A673 (cell line): ENCODE measurements around the gene DOCK4. TPM values are rescaled to one million over a fixed set of nuclear protein-coding genes. Genes with fewer than 3 reads are reported as not detected.

Source experiments
- Bru-seq: library from RNA; stranded (reverse); fragments of 400-500 nt; gene quantifications from one replicate; lab custom pipeline; 2021; lab: Mats Ljungman, UMichigan
- BruChase-seq, 2 experiments: library from RNA; stranded (reverse); fragments of 400-500 nt; gene quantifications; one replicate each; lab custom pipeline; 2021; lab: Mats Ljungman, UMichigan
- BruUV-seq: library from RNA; stranded (reverse); fragments of 400-500 nt; replicated peaks from 2 replicates; lab custom pipeline; 2021; lab: Mats Ljungman, UMichigan
- CTCF ChIA-PET: fragments of 300-600 bp; sonication (Branson Sonifier 250); formaldehyde crosslinking; loops from one replicate; lab custom pipeline; 2022; ENCODE audit warnings: antibody characterized with exemption; lab: Charles Lee
- POLR2A ChIA-PET: fragments of 300-600 bp; sonication (Branson Sonifier 250); formaldehyde crosslinking; loops from one replicate; lab custom pipeline; 2022; ENCODE audit warnings: antibody characterized with exemption; ENCODE audit not compliant: low non-redundant PET; lab: Charles Lee
- DNase-seq: peaks from one replicate; pipeline ENCODE4 v3.0.0-alpha.2; 2015; ENCODE audit warnings: low spot score
- H3K27ac ChIP-seq: fragments of 200-600 bp; sonication (generic); 2 replicates; pipeline ENCODE4 v1.5.1; 2016; ENCODE audit warnings: mixed run types, low read depth, mild to moderate bottlenecking, mixed read lengths, antibody characterized with exemption, low read length; ENCODE audit not compliant: poor library complexity, severe bottlenecking
- H3K27me3 ChIP-seq: fragments of 200-600 bp; sonication (generic); replicated peaks from 2 replicates; pipeline ENCODE4 v1.6.1; 2017; ENCODE audit warnings: mixed run types, low read depth, mild to moderate bottlenecking, mixed read lengths, antibody characterized with exemption, low read length; ENCODE audit not compliant: insufficient read depth, poor library complexity
- H3K36me3 ChIP-seq: fragments of 200-600 bp; sonication (generic); 2 replicates; pipeline ENCODE4 v1.6.1; 2016; ENCODE audit warnings: mixed run types, mild to moderate bottlenecking, mixed read lengths, antibody characterized with exemption, low read length; ENCODE audit not compliant: insufficient read depth, poor library complexity, severe bottlenecking
- H3K4me1 ChIP-seq: fragments of 200-600 bp; sonication (generic); 2 replicates; pipeline ENCODE4 v1.6.1; 2017; ENCODE audit warnings: mixed run types, mild to moderate bottlenecking, mixed read lengths, antibody characterized with exemption, low read length; ENCODE audit not compliant: insufficient read depth, poor library complexity, severe bottlenecking
- H3K4me3 ChIP-seq: fragments of 200-600 bp; sonication (generic); 2 replicates; pipeline ENCODE4 v1.5.1; 2016; ENCODE audit warnings: low read depth, mixed run types, mild to moderate bottlenecking, mixed read lengths, low read length; ENCODE audit not compliant: poor library complexity, severe bottlenecking
- H3K9me3 ChIP-seq: fragments of 200-600 bp; sonication (generic); 2 replicates; pipeline ENCODE4 v1.6.1; 2016; ENCODE audit warnings: mixed run types, low read depth, mild to moderate bottlenecking, mixed read lengths, antibody characterized with exemption, low read length; ENCODE audit not compliant: poor library complexity, severe bottlenecking
- EZH2 ChIP-seq: fragments of 200-600 bp; sonication (generic); IDR thresholded peaks from 2 replicates; pipeline ENCODE4 v1.6.1; 2017; ENCODE audit warnings: borderline replicate concordance, low read depth, mild to moderate bottlenecking, mixed read lengths, antibody characterized with exemption, low read length; ENCODE audit not compliant: poor library complexity, severe bottlenecking
- intact Hi-C: fragments of 100-400 bp; cut with micrococcal nuclease; formaldehyde crosslinking; loops from one replicate; pipeline ENCODE4 v1.10.0; 2022; ENCODE audit not compliant: unreplicated experiment
- long read RNA-seq: library from polyadenylated mRNA; stranded (forward); transcript quantifications from one replicate; pipeline ENCODE4 v2.0.0, GENCODE V29; 2022
- total RNA-seq: library from RNA; stranded (reverse); gene quantifications from 2 replicates; pipeline ENCODE4 v1.2.3, GENCODE V29; 2021
- TF ChIP-seq, protein P1 (sequence below): fragments of 300-800, 200-600 bp; sonication (generic); conservative IDR thresholded peaks from 2 replicates; pipeline ENCODE4 v1.5.1; 2017; ENCODE audit warnings: low read depth, mild to moderate bottlenecking, antibody characterized with exemption, low read length, moderate library complexity, mixed read lengths

DOCK4 gene
- total RNA-seq = 21.0 and 28.5 TPM in 2 replicates
- Bru-seq, nascent RNA = percentile 71 among the genes with signal in this experiment
- percentile 65 among the genes with signal in this experiment for BruChase-seq, experiment 1, labeled RNA remaining after a 2-hour chase
- BruChase-seq, experiment 2, labeled RNA remaining after a 6-hour chase = percentile 63 among the genes with signal in this experiment
- long read RNA-seq, partial matches to known transcripts = 11 of 13 reads
- long read RNA-seq, other reads (novel, unspliced or antisense) = 2 of 13 reads

GRCh38 chr7:112206238-112206990 is at the start of gene DOCK4, which contains the start of gene ZNF277:
Gene DOCK4 (minus strand): TSS chr7:112206399. CDS start chr7:112206138, 261 bp downstream.
Gene ZNF277 (plus strand): TSS chr7:112206695. CDS start chr7:112206717, 22 bp downstream.
- BruUV-seq = no TSS peak
- Histone ChIP-seq H3K4me1 (peaks cover 17% of the 10 kb centered on the region), H3K27ac (peak within 1 kb of the TSS; percentile 85), H3K4me3 (peak within 1 kb of the TSS; percentile 96), H3K36me3 (no peaks in the 10 kb centered on the region), H3K27me3 (no peaks in the 10 kb centered on the region), H3K9me3 (no peaks in the 10 kb centered on the region)
- ChIA-PET CTCF (no interaction called here), POLR2A (interaction anchor here (0.6 kb wide), 1 partner anchor 204 kb away, joined by 5 read pairs; no protein-coding TSS in a partner anchor)
- intact Hi-C loops = loop anchor here (2.0 to 10.0 kb wide), 4 partner anchors 124 to 454 kb away; no protein-coding TSS in a partner anchor
- peak; percentile 100 for DNase-seq
- TF ChIP-seq, protein P1, sequence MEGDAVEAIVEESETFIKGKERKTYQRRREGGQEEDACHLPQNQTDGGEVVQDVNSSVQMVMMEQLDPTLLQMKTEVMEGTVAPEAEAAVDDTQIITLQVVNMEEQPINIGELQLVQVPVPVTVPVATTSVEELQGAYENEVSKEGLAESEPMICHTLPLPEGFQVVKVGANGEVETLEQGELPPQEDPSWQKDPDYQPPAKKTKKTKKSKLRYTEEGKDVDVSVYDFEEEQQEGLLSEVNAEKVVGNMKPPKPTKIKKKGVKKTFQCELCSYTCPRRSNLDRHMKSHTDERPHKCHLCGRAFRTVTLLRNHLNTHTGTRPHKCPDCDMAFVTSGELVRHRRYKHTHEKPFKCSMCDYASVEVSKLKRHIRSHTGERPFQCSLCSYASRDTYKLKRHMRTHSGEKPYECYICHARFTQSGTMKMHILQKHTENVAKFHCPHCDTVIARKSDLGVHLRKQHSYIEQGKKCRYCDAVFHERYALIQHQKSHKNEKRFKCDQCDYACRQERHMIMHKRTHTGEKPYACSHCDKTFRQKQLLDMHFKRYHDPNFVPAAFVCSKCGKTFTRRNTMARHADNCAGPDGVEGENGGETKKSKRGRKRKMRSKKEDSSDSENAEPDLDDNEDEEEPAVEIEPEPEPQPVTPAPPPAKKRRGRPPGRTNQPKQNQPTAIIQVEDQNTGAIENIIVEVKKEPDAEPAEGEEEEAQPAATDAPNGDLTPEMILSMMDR = no peak
- TF ChIP-seq EZH2 = no peak

DNA sequence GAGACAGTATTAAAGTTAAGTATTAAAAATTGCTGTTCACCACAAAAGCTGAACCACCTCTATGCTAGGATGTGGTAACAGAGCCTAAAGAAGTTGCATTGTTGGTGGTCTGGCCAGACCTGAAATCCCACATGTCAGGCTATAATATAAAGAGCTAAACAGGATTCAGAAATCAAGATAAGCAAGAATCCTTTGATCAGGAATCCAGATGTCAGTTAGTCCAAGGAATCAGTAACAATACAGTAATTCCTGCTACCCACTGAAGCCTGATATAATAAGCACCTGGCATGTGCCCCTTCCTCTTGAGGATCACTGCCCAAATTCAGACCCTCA is 49.2 kb upstream of the DOCK4 start:
- no peak overlapping the region for H3K27ac ChIP-seq
- intact Hi-C loops = no loop called here
- DNase-seq = no peak
- H3K4me1 ChIP-seq = no peaks in the 10 kb centered on the region
- no peaks in the 10 kb centered on the region for H3K9me3 ChIP-seq
- H3K36me3 ChIP-seq = no peaks in the 10 kb centered on the region
- POLR2A ChIA-PET = no interaction called here
- no peak for TF ChIP-seq EZH2
- TF ChIP-seq, protein P1 = no peak
- H3K4me3 ChIP-seq = no peak overlapping the region
- no peaks in the 10 kb centered on the region for H3K27me3 ChIP-seq
- BruUV-seq = no TSS peak
- CTCF ChIA-PET = no interaction called here

GRCh38 chr7:112254709-112255387 is 48.6 kb upstream of the DOCK4 start:
- no peak for TF ChIP-seq EZH2
- TF ChIP-seq, protein P1 = no peak
- H3K4me1 ChIP-seq = no peaks in the 10 kb centered on the region
- no TSS peak for BruUV-seq
- ChIA-PET CTCF (no interaction called here), POLR2A (no interaction called here)
- intact Hi-C loops = no loop called here
- H3K36me3 ChIP-seq = no peaks in the 10 kb centered on the region
- H3K27me3 ChIP-seq = no peaks in the 10 kb centered on the region
- no peak overlapping the region for H3K27ac ChIP-seq
- H3K4me3 ChIP-seq = no peak overlapping the region
- no peaks in the 10 kb centered on the region for H3K9me3 ChIP-seq
- DNase-seq = no peak
